K562 (cell line): ENCODE data around the gene SH3YL1. TPM values are rescaled to one million over a fixed set of nuclear protein-coding genes. Genes with fewer than 3 reads are reported as not detected.

Experiments used
- ATAC-seq: fragments of 200-7000 bp; cut with Tn5 transposase; 3 replicates; pipeline ENCODE4 v1.9.1; 2020; ENCODE audit warnings: moderate library complexity
- BruUV-seq: library from RNA; stranded (reverse); fragments of 400-500 nt; replicated peaks from 2 replicates; lab custom pipeline; 2021; lab: Mats Ljungman, UMichigan
- CTCF ChIA-PET: fragments of 300-600 bp; formaldehyde crosslinking; extraction: SDS; loops from one replicate; lab custom pipeline; 2021; ENCODE audit warnings: low intra/inter-chr PET ratio; lab: Yijun Ruan, JAX
- POLR2A ChIA-PET: fragments of 300-600, 350-650 bp; sonication (Branson Sonifier 250); formaldehyde crosslinking; extraction: SDS; loops from one replicate; lab custom pipeline; 2021; ENCODE audit warnings: antibody characterized with exemption, inconsistent platforms; lab: Yijun Ruan, JAX
- DNase-seq, 4 experiments: peaks; one replicate each; pipeline versions ENCODE4 v3.0.0 to v3.0.0-alpha.2; 2011 to 2018; ENCODE audit warnings: low spot score in 3 of 4, mixed read lengths in 3 of 4; ENCODE audit errors: extremely low read depth in 1 of 4
- FAIRE-seq: peaks from 2 replicates; lab custom pipeline; 2011; peaks lifted over from hg19 to GRCh38; lab: Jason Lieb, UNC
- H2AFZ ChIP-seq: 2 replicates; pipeline ENCODE4 v1.6.0; 2011; ENCODE audit warnings: low read depth, low read length, control low read depth, inconsistent platforms
- H3K27ac ChIP-seq: fragments of 200-600 bp; 3 replicates; pipeline ENCODE4 v1.8.0; 2011; ENCODE audit warnings: low read depth, mild to moderate bottlenecking, control low read depth, inconsistent platforms, low read length, moderate library complexity, mixed read lengths; ENCODE audit errors: extremely low read depth
- H3K27me3 ChIP-seq, 2 experiments: fragments of 300-600 bp in 1 of 2; 2 replicates in 1 of 2; 3 replicates in 1 of 2; pipeline versions ENCODE4 v1.6.0 to v1.8.0; 2011; ENCODE audit warnings: inconsistent platforms in 2 of 2, low read length in 2 of 2, mild to moderate bottlenecking in 1 of 2, mixed read lengths in 1 of 2, moderate library complexity in 1 of 2; ENCODE audit not compliant: control insufficient read depth in 2 of 2, insufficient read depth in 2 of 2
- H3K36me3 ChIP-seq: fragments of 300-600 bp; 3 replicates; pipeline ENCODE4 v1.8.0; 2011; ENCODE audit warnings: mild to moderate bottlenecking, low read length, inconsistent platforms; ENCODE audit not compliant: control insufficient read depth, insufficient read depth
- H3K4me1 ChIP-seq, 2 experiments: fragments of 200-600 bp in 1 of 2; replicated peaks in 1 of 2; 2 replicates in 1 of 2; 3 replicates in 1 of 2; pipeline versions ENCODE4 v1.5.1 to v1.8.0; 2011; ENCODE audit warnings: inconsistent platforms in 2 of 2, low read length in 2 of 2, mild to moderate bottlenecking in 1 of 2, mixed read lengths in 1 of 2, moderate library complexity in 1 of 2; ENCODE audit not compliant: control insufficient read depth in 2 of 2, insufficient read depth in 2 of 2
- H3K4me2 ChIP-seq: 2 replicates; pipeline ENCODE4 v1.6.1; 2011; ENCODE audit warnings: low read length, control low read depth, inconsistent platforms, mixed read lengths; ENCODE audit not compliant: insufficient read depth
- H3K4me3 ChIP-seq: fragments of 200-600 bp; sonication (generic), shearing (Covaris generic); 2 replicates; pipeline ENCODE4 v1.5.1; 2016; ENCODE audit warnings: control low read depth, inconsistent platforms
- H3K79me2 ChIP-seq: fragments of 200-600 bp; 3 replicates; pipeline ENCODE4 v1.8.0; 2011; ENCODE audit warnings: low read length, inconsistent platforms; ENCODE audit not compliant: control insufficient read depth, insufficient read depth
- H3K9ac ChIP-seq, 2 experiments: 2 replicates each; pipeline versions ENCODE4 v1.6.0 to v1.6.1; 2011; ENCODE audit warnings: low read depth in 2 of 2, low read length in 2 of 2, control low read depth in 1 of 2, inconsistent platforms in 1 of 2, mild to moderate bottlenecking in 1 of 2, mixed read lengths in 1 of 2; ENCODE audit not compliant: insufficient read depth in 1 of 2
- H3K9me1 ChIP-seq: one replicate; pipeline ENCODE4 v1.6.0; 2011; ENCODE audit warnings: inconsistent platforms, mild to moderate bottlenecking, low read length, moderate library complexity; ENCODE audit not compliant: control insufficient read depth, insufficient read depth
- H3K9me3 ChIP-seq: replicated peaks from 2 replicates; pipeline ENCODE4 v1.5.1; 2011; ENCODE audit warnings: low read depth, low read length, inconsistent platforms; ENCODE audit not compliant: control insufficient read depth, insufficient read depth
- H4K20me1 ChIP-seq: replicated peaks from 2 replicates; pipeline ENCODE4 v1.6.1; 2011; ENCODE audit warnings: low read length, inconsistent platforms, mixed read lengths; ENCODE audit not compliant: control insufficient read depth, insufficient read depth
- BCOR ChIP-seq: fragments of 450-650 bp; IDR thresholded peaks from 2 replicates; pipeline ENCODE4 v1.6.1; 2016
- EZH2 ChIP-seq: IDR thresholded peaks from 2 replicates; pipeline ENCODE4 v1.6.1; 2012; ENCODE audit warnings: low read depth, mild to moderate bottlenecking, inconsistent platforms, low read length, borderline replicate concordance
- KDM1A ChIP-seq, 2 experiments: fragments of 450-650 bp; IDR thresholded peaks; 2 replicates each; pipeline ENCODE4 v1.6.1; 2016; ENCODE audit warnings: mild to moderate bottlenecking in 2 of 2
- LARP7 ChIP-seq: fragments of 450-650 bp; IDR thresholded peaks from 2 replicates; pipeline ENCODE4 v1.6.1; 2016
- OTX1 ChIP-seq: fragments of 450-650 bp; formaldehyde crosslinking; IDR thresholded peaks from 2 replicates; pipeline ENCODE4 v1.4.0; 2022; ENCODE audit warnings: mild to moderate bottlenecking
- RBM25 ChIP-seq: fragments of 200-400 bp; formaldehyde crosslinking; IDR thresholded peaks from 2 replicates; pipeline ENCODE4 v1.6.1; 2018; ENCODE audit warnings: low read length, low read depth, moderate library complexity; ENCODE audit not compliant: severe bottlenecking
- SPI1 ChIP-seq: IDR thresholded peaks from 2 replicates; pipeline ENCODE4 v1.6.1; 2011; ENCODE audit warnings: low read depth, low read length, control low read depth, borderline replicate concordance
- TRIM28 ChIP-seq: fragments of 450-650 bp; IDR thresholded peaks from 2 replicates; pipeline ENCODE4 v1.6.1; 2017
- ZNF766 ChIP-seq: fragments of 200-800 bp; sonication (Bioruptor generic); conservative IDR thresholded peaks from 2 replicates; pipeline ENCODE4 v1.6.1; 2016; ENCODE audit warnings: missing genetic modification characterization, missing compliant biosample characterization
- WGBS: fragments of 100-300 bp; shearing (Covaris generic); methylation state at CpG from one replicate; pipeline ENCODE4 v1.1.6; 2016; ENCODE audit warnings: low coverage, mixed read lengths; ENCODE audit not compliant: insufficient coverage; ENCODE audit errors: missing lambda C conversion rate; 5-methylcytosine and 5-hydroxymethylcytosine counted together
- in situ Hi-C: fragments of 300-500 bp; cut with MboI; formaldehyde crosslinking; loops from 4 replicates; pipeline ENCODE4 v1.15.0; 2018; ENCODE audit warnings: inconsistent platforms, mixed read lengths
- intact Hi-C: fragments of 100-400 bp; cut with micrococcal nuclease; formaldehyde crosslinking; loops from 2 replicates; pipeline ENCODE4 v1.14.2; 2022
- polyA plus RNA-seq, 8 experiments: library from polyadenylated mRNA; depleted of rRNA in 4 of 8; stranded (reverse) in 5 of 8; unstranded in 3 of 8; fragments of >200 nt; fragmentation: Nextera tagmentation in 2 of 8; fragmentation: Illumina TruSeq in 1 of 8; extraction: Ambion mirVana in 2 of 8; extraction: Trizol in 1 of 8; gene quantifications; 2 replicates each; pipeline versions ENCODE4 v1.2.1 to v1.2.3, GENCODE V29; 2011 to 2014; ENCODE audit warnings: inconsistent platforms in 1 of 8, missing spikeins in 1 of 8
- total RNA-seq, 7 experiments: library from RNA; depleted of rRNA in 6 of 7; stranded (reverse); fragments of >200 nt in 6 of 7; fragmentation: Illumina TruSeq in 2 of 7; extraction: Trizol in 2 of 7; gene quantifications; 2 replicates each; pipeline versions ENCODE4 v1.2.1 to v1.2.3, GENCODE V29; 2011 to 2021; ENCODE audit warnings: low replicate concordance in 1 of 7
- TF ChIP-seq, protein P1 (sequence below), 2 experiments: fragments of 250-450 bp in 1 of 2; fragments of 450-650 bp in 1 of 2; sonication (Bioruptor Pico) in 1 of 2; IDR thresholded peaks; 2 replicates each; pipeline versions ENCODE4 v1.6.1 to v1.8.0; 2016 to 2021; ENCODE audit warnings: mild to moderate bottlenecking in 2 of 2, moderate library complexity in 2 of 2, missing compliant biosample characterization in 1 of 2, missing genetic modification characterization in 1 of 2
- TF ChIP-seq, protein P2 (sequence below): sonication (generic); formaldehyde crosslinking; IDR thresholded peaks from 2 replicates; pipeline ENCODE4 v1.8.1; 2022; ENCODE audit warnings: missing genetic modification reagents

The SH3YL1 gene
- total and polyA plus RNA-seq, 9 of the 15 experiments (the other 6 are each of a cell fraction or from before 2014, with no cell fraction given), result 3.9 to 7.8 (median 5.3) TPM

DNA sequence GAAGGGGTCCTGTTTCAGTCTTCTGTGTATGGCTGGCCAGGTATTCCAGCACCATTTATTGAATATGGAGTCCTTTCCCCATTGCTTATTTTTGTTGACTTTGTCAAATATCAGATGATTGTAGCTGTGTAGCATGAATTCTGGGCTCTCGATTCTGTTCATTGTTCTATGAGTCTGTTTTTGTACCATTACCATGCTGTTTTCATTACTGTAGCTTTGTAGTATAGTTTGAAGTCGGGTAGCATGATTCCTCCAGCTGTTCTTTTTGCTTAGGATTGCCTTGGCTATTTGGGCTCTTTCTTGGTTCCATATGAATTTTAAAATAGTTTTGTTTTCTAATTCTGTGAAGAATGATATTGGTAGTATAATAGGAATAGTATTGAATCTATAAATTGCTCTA, 6.0 kb downstream of the SH3YL1 start:
- no TSS peak for BruUV-seq
- peak; percentile 63 for TF ChIP-seq RBM25
- 0 out of 2 replicates have a peak, but pooled peaks have one; percentile 15 for TF ChIP-seq BCOR
- TF ChIP-seq OTX1 (CRISPR knock-in tag), result no peak
- peak; percentile 55; the same call in 1 of the 2 replicates for TF ChIP-seq TRIM28
- Histone ChIP-seq H3K9ac (no peak overlapping the region), H3K27me3 (no peaks in the 10 kb centered on the region), H3K4me3 (no peak overlapping the region), H3K4me2 (no peak overlapping the region), H2AFZ (no peak overlapping the region), H3K9me1 (no peaks in the 10 kb centered on the region), H4K20me1 (no peaks in the 10 kb centered on the region), H3K79me2 (no peaks in the 10 kb centered on the region), H3K9me3 (peaks cover 8% of the 10 kb centered on the region), H3K36me3 (no peaks in the 10 kb centered on the region), H3K27ac (no peak overlapping the region), H3K4me1 (no peaks in the 10 kb centered on the region)
- ChIA-PET CTCF (no interaction called here), POLR2A (no interaction called here)
- 17% methylated on average over 2 of the region's 2 CpGs for WGBS
- peak; percentile 46 for FAIRE-seq
- no peak for ATAC-seq
- intact Hi-C loops, result no loop called here
- no peak for DNase-seq
- in situ Hi-C loops, result no loop called here

DNA sequence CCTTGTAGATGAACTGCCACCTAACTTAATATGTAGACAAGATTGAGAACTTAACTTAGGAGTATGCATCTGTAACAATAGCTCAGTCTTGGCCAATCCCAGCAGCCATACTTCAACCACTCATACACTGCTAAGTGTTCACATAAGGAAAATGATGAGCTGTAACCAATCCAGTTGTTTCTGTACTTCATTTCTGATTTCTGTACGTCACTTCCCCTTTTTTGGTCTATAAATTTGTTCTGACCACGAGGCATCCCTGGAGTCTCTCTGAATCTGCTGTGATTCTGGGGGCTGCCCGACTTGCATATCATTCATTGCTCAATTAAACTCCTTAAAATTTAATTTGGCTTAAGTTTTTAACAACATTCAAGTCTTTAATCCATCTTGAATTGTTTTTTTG, 6.4 kb downstream of the SH3YL1 start:
- ChIA-PET POLR2A (no interaction called here), CTCF (no interaction called here)
- H3K4me3 ChIP-seq, result no peak overlapping the region

More for the DNA sequence above, 6.4 kb downstream of the SH3YL1 start:
- no peak for DNase-seq
- 26% methylated on average over 3 of the region's 3 CpGs for WGBS
- Histone ChIP-seq H3K9me1 (no peaks in the 10 kb centered on the region), H3K4me2 (no peak overlapping the region), H4K20me1 (no peaks in the 10 kb centered on the region), H3K9me3 (peaks cover 8% of the 10 kb centered on the region), H3K9ac (no peak overlapping the region), H3K79me2 (no peaks in the 10 kb centered on the region), H3K27me3 (no peaks in the 10 kb centered on the region), H3K36me3 (no peaks in the 10 kb centered on the region), H3K27ac (no peak overlapping the region), H3K4me1 (no peaks in the 10 kb centered on the region), H2AFZ (no peak overlapping the region)
- TF ChIP-seq LARP7 (no peak), KDM1A (IDR thresholded peaks at IDR 0.05) (no peak), SPI1 (peak; percentile 58; the same call in 1 of the 2 replicates), ZNF766 (CRISPR knock-in tag) (no peak), EZH2 (no peak)
- TF ChIP-seq, protein P1, sequence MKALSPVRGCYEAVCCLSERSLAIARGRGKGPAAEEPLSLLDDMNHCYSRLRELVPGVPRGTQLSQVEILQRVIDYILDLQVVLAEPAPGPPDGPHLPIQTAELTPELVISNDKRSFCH (CRISPR knock-in tag; IDR thresholded peaks at IDR 0.05), result no peak
- TF ChIP-seq, protein P1 (tag; IDR thresholded peaks at IDR 0.05), result no peak
- TF ChIP-seq, protein P2, sequence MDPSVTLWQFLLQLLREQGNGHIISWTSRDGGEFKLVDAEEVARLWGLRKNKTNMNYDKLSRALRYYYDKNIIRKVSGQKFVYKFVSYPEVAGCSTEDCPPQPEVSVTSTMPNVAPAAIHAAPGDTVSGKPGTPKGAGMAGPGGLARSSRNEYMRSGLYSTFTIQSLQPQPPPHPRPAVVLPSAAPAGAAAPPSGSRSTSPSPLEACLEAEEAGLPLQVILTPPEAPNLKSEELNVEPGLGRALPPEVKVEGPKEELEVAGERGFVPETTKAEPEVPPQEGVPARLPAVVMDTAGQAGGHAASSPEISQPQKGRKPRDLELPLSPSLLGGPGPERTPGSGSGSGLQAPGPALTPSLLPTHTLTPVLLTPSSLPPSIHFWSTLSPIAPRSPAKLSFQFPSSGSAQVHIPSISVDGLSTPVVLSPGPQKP, result no peak
- in situ Hi-C loops (no loop called here), intact Hi-C loops (no loop called here)
- no peak for ATAC-seq
- FAIRE-seq, result no peak
- BruUV-seq, result no TSS peak
